NCI-H526 treated with DMSO at 0.1 percent for 48 hours (cell line): ENCODE results near the gene ISY1.
"Not testable (repeated sequence)": the region's sequence is repeated elsewhere in the genome, so short reads cannot be mapped to it uniquely, and the experiment has no call there.

ENCODE experiments used
- DNase-seq: peaks from one replicate; lab custom pipeline; 2025; lab: John Stamatoyannopoulos, UW

ISY1 gene

DNA sequence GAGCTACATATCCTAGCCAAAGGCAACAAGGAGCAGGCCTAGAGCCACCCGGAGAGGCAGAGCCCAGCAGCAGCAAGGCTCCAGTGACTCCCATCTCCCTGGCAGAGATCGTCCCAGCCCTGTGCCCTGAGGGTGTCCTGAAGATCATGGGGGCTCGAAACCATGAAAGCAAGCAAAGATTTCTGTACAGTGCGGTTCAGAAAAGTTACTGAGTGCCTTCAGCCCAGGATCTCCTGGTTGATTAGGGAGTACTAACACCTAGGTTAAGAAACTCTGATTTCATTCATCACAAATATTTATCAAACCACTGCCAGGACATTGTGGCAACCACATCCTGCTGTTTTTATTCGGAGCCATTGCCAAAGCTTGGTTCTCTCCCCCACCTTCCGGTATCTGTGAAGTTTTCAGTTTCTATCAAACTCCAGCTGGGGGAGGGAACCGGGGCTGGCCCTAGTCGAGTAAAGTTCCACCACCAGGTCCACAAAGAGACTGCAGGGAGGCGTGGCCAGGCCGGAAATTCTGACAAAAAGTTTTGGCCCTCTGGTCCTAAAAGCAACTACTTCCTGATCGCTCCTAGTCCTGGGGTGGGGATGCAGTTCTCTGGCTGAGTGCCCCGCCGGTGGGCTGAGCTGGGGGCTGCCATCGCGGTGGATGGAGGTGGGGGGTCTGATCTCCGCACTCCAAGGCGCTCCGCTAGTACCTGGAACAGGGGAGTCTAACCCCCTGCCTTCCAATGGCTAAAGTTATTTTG lies 40.4 kb downstream of the ISY1 start:
- DNase-seq, result no peak

DNA sequence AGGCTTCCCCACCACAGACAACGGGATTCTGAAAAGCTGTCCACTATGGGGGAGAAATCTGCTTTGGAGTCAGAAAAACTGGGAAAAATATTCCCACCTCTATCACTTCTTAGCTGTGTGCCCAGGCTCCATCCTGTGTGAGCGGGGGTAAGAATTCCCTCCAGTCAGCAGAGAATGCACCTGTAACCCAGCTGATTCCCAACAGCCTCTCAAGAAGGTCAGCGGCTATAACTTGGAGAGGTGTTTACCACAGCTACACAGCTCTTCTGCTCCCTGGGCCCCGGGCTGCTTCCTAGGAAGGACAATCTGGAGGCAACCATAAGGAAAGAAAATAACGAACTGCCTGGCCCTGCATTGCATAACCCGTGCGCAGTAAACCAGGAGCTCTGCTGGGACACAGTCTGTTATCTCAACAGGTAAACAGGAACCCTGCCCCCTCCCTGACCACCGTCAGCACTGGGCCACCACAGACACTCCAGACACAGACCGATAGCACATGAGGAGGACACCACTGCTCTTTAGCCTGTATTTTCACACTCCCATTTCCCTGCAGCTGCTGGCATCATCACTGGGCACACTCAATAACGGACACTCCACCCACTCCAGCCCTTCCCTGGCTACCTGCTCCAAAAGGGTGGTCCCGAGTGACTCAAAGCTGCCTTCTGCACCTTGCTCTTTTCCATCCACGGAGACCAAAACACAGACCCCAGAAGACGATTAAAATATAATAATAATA lies 41.3 kb downstream of the ISY1 start:
- DNase-seq, result no peak

DNA sequence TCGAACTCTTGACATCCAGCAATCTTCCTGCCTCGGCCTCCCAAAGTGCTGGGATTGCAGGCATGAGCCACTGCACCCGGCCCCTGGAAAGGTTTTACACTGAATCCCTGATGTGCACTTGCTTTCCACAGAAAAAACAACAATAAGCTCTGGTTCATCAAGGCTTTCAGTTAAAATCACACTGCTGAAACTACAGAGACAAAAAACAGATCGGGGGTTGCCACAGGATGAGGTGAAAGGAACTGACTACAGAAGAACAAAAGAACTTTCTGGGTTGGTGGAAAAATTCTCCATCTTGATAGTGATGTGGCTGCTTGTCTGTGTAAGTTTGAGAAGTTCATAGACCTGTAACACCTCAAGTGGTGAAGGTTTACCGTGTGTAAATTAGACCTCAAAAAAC lies 42.1 kb downstream of the ISY1 start:
- no peak for DNase-seq

DNA sequence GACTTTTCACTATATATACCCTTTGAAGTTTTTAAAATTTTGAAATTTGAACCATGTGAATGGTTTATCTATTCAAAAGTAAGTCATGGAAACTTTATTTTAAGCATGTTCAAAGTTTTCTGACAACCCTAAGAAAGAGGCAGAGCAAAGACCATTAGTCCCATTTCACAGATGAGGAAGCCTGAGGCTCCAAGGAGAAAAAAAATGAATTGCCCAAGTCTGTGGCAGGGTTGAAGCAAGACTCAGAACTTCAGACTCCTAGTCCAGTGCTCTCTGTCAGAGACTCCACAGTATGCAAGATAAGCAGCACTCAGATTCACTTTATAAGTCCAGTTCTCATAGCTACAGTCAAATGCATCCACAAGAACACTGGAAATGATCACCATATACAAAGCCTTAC lies 43.7 kb downstream of the ISY1 start:
- DNase-seq, result no peak

DNA sequence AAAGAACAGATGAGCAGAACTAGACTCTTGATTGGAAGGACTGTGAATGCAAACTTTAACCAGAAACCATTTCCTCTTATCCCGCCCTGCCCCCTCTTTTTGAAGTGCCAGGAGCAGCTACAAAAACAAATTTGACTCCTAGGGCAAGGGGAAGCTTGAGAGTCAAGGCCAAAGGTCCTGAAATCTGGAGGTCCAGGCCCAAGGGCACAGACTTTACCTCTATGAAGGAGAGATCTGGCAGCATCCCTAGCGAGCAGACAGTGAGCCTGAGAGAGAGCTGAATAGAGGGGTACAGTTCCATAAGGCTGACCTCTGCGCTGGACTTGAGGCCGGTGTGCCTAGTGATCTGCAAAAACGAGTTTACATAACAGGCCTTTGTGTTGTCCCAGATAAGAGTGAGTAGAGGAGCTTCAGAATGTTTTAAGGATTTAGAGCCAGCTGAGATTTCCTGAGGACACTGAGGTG lies 44.3 kb downstream of the ISY1 start:
- no peak for DNase-seq

DNA sequence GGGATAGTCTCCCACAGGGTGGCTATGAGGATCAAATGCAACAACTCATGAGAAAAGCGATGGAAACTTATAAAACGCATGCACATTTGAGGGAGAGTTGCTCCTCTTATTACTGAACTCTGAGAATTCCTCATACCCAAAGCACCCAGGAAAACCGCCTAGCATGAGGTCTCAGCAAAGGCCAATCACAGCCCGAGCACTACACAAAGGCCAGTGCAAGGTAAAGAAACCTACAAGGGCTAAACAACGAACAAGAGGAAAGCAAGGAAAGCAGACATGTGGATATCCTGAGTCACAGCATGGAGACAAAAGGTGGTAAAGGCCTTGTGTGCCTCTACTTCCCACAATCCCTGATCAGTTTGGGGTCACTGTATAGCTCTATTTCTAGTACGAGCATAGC lies 46.4 kb downstream of the ISY1 start:
- DNase-seq, result no peak

DNA sequence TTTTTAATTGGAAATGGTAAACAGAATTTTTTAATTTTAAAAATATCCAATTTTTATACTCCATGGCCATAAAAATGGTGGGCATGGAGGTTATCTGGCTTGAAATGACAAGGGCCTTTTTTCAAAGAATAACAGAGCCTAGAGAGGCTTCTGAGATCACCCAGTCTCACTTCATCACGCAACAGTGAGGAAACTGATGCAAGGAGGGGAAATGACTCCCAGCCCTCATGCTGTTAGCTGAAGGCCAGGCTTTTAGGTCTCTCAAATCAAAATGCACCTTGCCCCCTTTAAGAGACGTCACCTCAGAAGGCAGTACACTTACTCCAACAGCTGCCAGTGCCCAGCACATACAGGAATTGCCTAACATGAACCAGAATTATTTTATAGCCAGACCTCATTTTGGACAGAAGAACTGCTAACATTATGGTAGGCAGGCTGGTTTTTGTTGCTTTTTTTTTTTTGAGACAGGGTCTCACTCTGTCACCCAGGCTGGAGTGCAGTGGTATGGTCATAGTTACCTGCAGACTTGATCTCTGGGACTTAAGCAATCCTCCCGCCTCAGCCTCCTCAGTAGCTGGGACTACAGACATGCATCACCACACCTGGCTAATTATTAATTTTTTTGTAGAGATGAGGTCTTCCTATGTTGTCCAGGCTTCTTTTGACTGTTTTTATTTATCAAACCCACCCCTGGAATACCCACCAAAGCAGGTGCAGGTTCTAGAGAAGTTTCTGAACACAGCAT lies 48.4 kb downstream of the ISY1 start:
- no peak for DNase-seq

DNA sequence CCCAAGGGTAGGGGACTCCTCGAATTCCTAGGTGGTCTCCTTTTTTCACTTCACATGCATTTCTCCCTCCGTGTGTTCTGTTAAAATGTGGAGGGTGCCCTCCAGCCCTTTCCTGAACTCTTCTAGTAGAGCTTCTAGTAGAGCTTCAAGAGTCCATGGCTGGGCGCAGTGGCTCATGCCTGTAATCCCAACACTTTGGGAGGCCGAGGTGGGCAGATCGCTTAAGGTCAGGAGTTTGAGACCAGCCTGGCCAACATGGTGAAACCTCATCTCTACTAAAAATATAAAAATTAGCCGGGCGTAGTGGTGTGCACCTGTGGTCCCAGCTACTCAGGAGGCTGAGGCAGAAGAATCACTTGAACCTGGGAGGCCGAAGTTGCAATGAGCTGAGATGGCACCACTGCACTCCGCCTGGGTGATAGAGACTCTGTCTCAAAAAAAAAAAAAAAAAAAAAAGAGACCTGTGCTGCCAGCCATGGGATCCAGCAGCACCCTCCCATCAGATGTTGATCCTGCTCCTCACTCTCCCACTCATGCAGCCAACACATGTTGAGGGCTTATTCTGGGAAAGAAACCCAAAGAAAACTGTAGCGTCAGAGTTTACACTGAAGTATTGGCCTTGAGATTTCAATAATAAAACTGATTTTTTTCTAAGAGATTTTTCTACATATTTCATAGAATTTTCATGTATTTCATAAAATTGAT lies 49.6 kb downstream of the ISY1 start:
- not testable (repeated sequence) for DNase-seq

DNA sequence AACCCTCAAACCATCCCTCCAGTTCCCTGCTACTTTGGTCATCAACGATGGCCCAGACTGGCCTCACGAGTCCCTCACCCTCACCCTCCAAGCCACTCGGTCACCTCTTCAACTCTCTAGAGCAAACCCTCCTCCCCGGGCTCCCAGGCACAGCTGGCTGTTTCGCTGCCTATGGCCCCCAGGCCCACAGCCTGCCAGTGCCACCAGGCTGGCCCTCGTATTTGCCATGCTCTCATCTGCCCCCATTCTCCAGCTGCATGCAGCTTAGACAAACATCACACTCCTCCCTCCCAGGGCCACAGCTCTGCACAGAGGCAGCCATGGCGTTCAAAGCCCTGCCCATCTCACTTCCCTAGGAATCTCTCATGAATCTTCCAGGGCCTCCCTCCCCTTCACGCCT lies 53.1 kb downstream of the ISY1 start:
- DNase-seq, result no peak

DNA sequence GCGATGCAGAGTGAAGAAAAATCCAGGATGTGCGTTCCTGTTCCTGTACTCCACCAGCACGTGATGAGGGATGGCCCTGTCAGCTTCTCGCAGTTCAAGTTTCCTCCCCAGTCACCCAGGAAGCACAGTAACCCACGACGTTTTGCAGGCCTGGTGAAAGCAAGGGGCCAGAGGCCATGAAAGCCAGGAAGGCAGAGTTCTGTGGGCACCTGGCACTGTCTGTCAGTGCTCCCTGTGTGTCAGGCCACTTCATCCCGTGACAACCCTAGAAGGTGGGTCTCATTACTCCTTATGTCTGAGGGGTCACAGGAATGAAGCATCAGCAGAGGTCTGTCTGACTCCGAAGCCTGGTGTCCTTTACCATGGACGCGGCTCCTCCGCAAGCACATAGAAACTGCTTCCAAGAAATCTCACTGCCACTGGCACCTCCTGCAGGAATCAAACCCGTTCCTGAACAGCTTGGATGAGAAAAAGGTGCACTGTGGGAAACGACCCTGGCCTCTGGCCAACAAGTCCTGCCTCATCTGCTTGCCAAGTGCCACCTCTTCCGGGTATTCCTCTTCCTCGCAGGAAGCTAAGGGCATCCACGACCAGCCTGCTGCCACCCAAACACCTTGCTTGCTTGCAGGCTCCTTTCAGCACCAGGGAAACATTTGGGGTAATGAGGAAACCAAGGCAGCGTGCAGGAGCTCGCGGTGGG lies 53.8 kb downstream of the ISY1 start:
- no peak for DNase-seq

DNA sequence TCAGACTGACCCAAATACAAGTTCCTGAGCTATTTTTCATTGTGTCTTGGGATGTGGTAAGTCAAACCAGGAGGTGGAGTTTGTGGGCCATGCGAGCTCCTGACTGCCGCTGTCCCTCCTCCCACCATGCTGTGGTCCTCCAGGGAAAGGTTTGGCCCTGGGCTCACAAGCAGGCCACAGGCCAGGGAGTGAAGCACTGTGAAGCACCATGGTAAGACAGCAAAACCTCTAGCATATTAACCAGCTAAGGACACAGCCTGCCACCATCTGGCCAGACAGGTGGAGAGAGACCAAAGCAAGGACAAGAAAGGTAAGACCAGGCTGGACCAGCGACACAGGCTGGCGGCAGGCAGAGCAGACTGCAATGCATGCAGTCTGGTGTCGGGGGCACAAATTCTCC lies 54.5 kb downstream of the ISY1 start:
- no peak for DNase-seq

DNA sequence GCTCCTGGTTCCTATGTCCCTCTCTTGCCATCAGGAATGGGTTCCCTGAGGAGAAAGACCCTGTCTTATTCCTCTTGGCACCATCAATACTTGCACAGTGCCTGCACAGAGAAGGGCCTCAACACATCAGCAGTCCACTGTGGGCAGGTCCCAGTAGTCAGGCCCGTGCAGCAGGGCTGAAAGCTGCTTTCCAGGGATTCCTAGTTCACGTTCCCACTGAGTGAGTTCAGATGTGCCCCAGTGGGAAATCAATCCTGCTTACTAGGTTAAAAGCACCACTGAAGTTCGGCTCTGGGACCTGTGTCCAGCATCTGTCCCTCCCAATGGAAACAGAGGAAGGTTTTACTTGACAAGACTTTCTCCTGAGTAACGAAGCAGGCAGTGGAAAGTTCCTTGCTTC lies 55.0 kb downstream of the ISY1 start:
- no peak for DNase-seq

DNA sequence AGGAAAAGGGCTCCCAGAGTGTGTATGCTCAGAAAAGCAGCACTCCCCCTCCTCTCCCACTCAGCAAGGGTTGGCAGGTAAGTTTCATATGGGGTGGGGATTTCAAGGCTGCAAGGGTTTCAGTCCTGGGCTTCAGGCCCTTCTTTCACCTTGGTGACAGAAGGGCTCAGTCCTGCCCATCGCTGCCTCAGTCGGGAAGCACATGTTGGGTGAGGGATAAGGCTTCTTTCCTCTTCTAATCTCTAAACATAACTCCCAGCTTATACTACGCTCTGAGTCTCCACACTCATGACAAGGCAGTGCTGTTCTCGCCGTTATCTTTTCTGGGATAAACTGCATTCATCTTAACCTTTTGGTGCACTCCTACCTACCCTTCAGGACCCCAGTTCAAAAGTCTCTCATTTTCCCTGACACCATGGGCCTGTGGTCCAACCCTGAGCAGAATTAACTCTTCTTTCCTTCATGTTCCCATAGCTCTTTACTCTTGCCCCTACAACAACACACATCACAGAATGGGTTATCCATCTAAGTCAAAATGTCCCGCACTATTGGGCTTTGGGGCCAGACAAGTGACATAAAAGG lies 56.3 kb downstream of the ISY1 start:
- no peak for DNase-seq

DNA sequence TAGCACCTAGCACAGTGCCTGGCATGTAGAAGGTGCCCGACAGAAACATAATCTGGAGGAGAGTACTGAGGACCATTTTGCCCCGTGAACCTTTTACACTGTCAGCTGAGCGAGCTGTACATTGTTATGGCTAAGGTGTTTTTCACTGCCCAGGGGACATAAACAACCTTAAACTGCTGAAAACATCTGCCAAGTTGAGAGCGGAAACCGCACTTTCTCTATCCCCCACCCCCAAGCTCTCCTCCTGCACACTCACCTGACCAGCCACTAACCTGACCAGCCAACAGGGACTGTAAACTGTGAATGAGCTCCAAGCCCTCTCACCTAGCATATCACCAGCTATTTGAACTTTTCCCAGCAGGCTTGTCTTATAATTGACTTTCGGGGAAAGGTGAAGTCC lies 56.8 kb downstream of the ISY1 start:
- DNase-seq, result no peak

DNA sequence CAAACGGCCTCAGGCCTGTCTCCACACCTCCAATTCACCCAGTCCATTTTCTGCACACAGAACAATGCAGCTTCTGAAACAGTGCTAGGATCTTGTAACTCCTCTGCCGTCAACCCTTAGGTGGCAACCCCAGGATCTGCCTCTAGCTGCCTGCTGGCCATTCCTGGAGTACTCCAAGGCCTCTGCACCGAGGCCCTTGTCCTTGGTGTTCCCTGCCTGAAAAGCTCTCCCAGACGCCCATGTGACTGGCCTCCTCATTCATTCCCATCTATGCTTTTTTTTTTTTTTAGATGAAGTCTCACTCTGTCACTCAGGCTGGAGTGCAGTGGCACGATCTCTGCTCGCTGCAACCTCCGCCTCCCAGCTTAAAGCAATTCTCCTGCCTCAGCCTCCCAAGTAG lies 57.6 kb downstream of the ISY1 start:
- no peak for DNase-seq

DNA sequence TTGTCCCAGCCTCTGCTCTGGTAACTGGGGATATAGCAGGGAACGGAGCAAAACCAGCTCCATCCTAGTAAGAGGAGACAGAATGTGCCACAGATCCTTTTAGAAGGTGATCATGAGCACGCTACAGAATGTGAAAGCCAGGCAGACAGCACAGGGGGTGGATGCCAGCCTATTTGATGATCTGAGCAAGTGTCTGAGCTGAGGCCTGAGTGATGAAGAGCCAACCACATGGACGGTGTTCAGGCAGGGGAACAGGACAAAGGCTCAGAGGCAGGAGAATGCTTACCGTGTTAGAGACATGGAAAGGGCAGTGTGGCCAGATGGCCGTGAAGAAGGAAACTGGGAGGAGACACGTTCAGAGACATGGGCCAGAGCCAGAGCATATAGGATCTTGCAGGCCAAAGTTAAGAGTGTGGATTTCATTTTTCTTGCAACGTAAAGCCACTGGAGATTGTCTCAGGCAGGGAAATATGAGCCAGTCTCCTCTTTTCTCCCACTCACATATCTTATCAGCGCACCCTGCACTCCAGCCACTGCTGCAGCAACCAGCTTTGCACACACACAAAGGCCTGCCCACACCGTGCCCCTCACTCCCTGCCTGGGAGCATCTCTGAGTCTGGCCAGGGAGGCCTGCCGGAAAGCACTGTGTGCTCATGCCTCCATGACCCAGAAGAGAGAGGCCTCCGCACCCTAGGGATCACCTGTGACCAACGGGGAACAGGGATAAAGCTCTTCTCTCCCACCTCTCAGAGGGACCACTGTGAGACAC lies 59.3 kb downstream of the ISY1 start:
- no peak for DNase-seq

DNA sequence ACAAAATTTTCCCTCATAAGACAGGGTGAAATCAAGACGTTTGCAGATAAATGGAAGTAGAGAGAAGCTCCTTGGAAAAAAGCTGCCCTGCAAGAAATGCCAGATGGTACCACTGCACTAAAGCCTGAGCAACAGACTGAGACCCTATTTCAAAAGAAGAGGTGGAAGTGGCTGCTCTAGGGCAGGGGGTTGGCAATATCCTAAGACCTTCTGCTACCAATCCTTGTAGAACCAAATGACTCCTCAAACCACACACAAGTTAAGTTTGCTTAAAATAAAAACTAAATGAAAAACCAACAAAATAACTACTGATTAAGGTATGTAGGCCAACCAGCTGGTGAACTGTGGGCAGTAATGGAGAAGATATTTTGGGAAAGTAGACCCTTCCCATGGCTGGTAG lies 60.6 kb downstream of the ISY1 start:
- DNase-seq, result no peak

DNA sequence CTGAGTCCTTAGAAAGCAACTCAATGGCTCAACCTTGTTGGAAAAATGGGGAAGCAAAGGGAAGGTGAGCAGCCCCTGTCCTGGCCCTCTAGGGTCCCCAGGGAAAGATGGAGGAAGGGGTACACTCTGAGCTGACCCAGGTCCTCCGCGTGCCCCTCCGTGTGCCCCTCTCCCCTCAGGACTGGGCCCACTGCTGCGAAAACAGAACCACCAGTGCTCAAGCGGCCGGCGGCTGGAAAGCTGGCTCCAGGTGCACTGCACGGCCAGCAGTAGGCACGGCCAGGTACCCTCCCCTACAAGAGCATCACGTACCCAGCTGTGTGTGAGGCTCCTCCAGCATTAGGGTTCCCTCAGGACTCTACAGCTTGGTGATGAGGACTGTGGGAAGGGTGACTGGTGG lies 65.6 kb downstream of the ISY1 start:
- no peak for DNase-seq

DNA sequence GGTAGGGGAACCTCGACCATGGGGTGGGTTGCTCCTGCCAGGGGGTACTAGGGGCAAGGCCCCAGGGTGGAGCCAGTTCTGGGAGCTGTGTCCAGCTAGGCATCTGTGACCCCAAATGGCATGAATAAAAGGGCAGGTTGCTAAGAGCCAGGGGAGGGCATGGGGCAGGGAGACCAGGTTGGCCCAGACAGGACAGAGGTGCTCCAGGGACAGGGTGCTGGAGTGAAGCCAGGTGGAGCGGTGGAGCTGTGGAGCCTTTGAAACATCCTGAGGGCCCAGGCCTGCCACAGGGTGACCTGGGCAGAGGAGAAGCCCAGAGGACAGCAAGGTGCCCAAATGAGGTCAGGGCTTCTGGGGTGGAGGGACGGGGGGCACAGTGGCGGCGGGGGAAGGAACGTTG lies 72.6 kb downstream of the ISY1 start:
- DNase-seq, result not testable (repeated sequence)

DNA sequence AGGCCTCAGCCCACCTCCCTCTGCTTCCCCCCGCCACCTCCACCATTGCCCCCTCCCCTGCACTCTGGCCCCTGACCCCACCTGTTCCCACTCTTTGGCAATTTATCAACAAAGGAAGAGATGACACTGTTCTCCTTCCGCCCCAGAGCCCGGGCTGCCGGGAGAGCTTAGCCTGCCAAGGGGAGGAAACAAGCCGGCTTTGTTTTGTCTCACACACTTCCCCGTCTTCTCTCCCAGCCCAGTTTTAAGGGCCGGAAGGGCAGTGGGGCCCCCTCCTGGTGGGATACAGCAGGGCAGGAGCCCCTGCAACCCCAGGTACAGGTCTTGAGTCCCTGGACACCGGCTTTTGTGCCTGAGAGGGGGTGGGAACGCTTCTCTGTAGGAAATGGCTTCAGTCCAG lies 73.0 kb downstream of the ISY1 start:
- not testable (repeated sequence) for DNase-seq
